Spleen (tissue), 13 donors: ENCODE data around the gene LIAS. TPM values are rescaled to one million over a fixed set of nuclear protein-coding genes. Genes with fewer than 3 reads are reported as not detected.
A peak's percentile ranks its signal among the peaks of the same experiment; 100 is the strongest.
"Not testable (repeated sequence)": the region's sequence is repeated elsewhere in the genome, so short reads cannot be mapped to it uniquely, and the experiment has no call there.

Experiments
- DNase-seq: peaks from one replicate; pipeline ENCODE4 v3.0.0-alpha.2; 2020
- H3K27ac ChIP-seq, 8 donors: fragments of 200-600 bp; sonication (generic) in 7 of 8; 1 replicate in 4 of 8; 2 replicates in 4 of 8; pipeline versions ENCODE4 v1.5.0 to v1.8.0; 2016 to 2021; ENCODE audit warnings: inconsistent platforms in 4 of 8, mild to moderate bottlenecking in 4 of 8, moderate library complexity in 1 of 8
- H3K27me3 ChIP-seq, 7 donors: fragments of 200-600 bp; sonication (generic) in 6 of 7; replicated peaks in 1 of 7; 1 replicate in 4 of 7; 2 replicates in 3 of 7; pipeline versions ENCODE4 v1.5.0 to v1.8.0; 2016 to 2021; ENCODE audit warnings: inconsistent platforms in 3 of 7, mild to moderate bottlenecking in 1 of 7
- H3K36me3 ChIP-seq, 6 donors: fragments of 200-600 bp; sonication (generic) in 5 of 6; 1 replicate in 4 of 6; 2 replicates in 2 of 6; pipeline versions ENCODE4 v1.5.0 to v1.8.0; 2016 to 2021; ENCODE audit warnings: inconsistent platforms in 2 of 6
- H3K4me1 ChIP-seq, 6 donors: fragments of 200-600 bp; sonication (generic) in 5 of 6; 1 replicate in 3 of 6; 2 replicates in 3 of 6; pipeline versions ENCODE4 v1.5.0 to v1.8.0; 2016 to 2021; ENCODE audit warnings: inconsistent platforms in 3 of 6
- H3K4me3 ChIP-seq, 8 donors: fragments of 200-600 bp; sonication (generic) in 7 of 8; 1 replicate in 4 of 8; 2 replicates in 4 of 8; pipeline versions ENCODE4 v1.5.0 to v1.8.0; 2016 to 2021; ENCODE audit warnings: inconsistent platforms in 4 of 8, mild to moderate bottlenecking in 4 of 8, moderate library complexity in 2 of 8
- H3K9me3 ChIP-seq, 8 donors: fragments of 200-600 bp; sonication (generic) in 7 of 8; 1 replicate in 4 of 8; 2 replicates in 4 of 8; pipeline versions ENCODE4 v1.5.0 to v1.8.0; 2016 to 2021; ENCODE audit warnings: inconsistent platforms in 4 of 8
- POLR2A ChIP-seq, 3 donors: fragments of 450-650 bp; IDR thresholded peaks; one replicate each; pipeline ENCODE4 v1.5.1; 2017; ENCODE audit warnings: antibody characterized with exemption in 3 of 3, mild to moderate bottlenecking in 1 of 3
- POLR2AphosphoS5 ChIP-seq, 3 donors: sonication (generic); formaldehyde crosslinking; IDR thresholded peaks; one replicate each; pipeline ENCODE4 v1.5.1; 2017; ENCODE audit warnings: antibody characterized with exemption in 3 of 3
- WGBS, 5 donors: extraction: QIAGEN DNeasy Blood & Tissue Kit in 3 of 5; methylation state at CpG; one replicate each; pipeline versions ENCODE4 v1.1.5 to v1.1.7; 2013 to 2018; 5-methylcytosine and 5-hydroxymethylcytosine counted together
- intact Hi-C: fragments of 100-400 bp; cut with DNase I; formaldehyde crosslinking; loops from one replicate; pipeline ENCODE4 v1.15.0; 2023; ENCODE audit warnings: low total_unique reads
- long read RNA-seq, 2 donors: transcript quantifications; one replicate each; lab custom pipeline, GENCODE V29; 2026
- polyA plus RNA-seq, 3 donors: library from polyadenylated mRNA; stranded (reverse); fragments of 200-250 nt; gene quantifications; one replicate each; pipeline ENCODE4 v1.2.1, GENCODE V29; 2013
- total RNA-seq, 7 donors: library from RNA; depleted of rRNA in 3 of 7; stranded (reverse); fragments of >200 nt in 3 of 7; fragmentation: NEBNext Ultra II Directional in 4 of 7; extraction: Animal tissue kit (Norgen Biotek cat#: 25700) in 4 of 7; gene quantifications; one replicate each; pipeline versions ENCODE4 v1.1.0 to v1.2.1, GENCODE V29; 2016 to 2021
- TF ChIP-seq, protein P1 (sequence below), 11 experiments: fragments of 200-600 bp in 7 of 11; fragments of 450-650 bp in 4 of 11; sonication (generic) in 4 of 11; IDR thresholded peaks in 8 of 11; conservative IDR thresholded peaks in 3 of 11; 1 replicate in 7 of 11; 2 replicates in 4 of 11; pipeline versions ENCODE4 v1.4.0 to v1.8.0; 2016 to 2021; ENCODE audit warnings: antibody characterized with exemption in 11 of 11, inconsistent platforms in 4 of 11, mild to moderate bottlenecking in 1 of 11
- donor health status: healthy with polysubstance abuse.
- donor health status: DM: no; HTN: no; CAD: no; lungs with moderate emphysema.
- donor health status: DM: no; HTN: no; CAD: no.
- donor health status: Bipolar disorder and iron deficiency.
- donor health status: healthy.
- donor health status: DM: no; HTN: no; CAD: no.
- donor health status: DM: yes; HTN: yes; CAD: no.

Gene LIAS
- total RNA-seq (10 to 100 TPM in 6 of 7 donors, 1 to 10 TPM in 1; 8.0 to 19.2 (median 14.6) TPM), polyA plus RNA-seq (10 to 100 TPM; 15.5 to 21.7 (median 16.8) TPM)
- long read RNA-seq, donor 1, full-length matches to known transcripts = 4 of 4 reads
- long read RNA-seq, donor 1, partial matches to known transcripts = 0 of 4 reads
- long read RNA-seq, donor 1, other reads (novel, unspliced or antisense) = 0 of 4 reads
- long read RNA-seq, donor 2, partial matches to known transcripts = 0 of 2 reads
- long read RNA-seq, donor 2, other reads (novel, unspliced or antisense) = 0 of 2 reads

DNA sequence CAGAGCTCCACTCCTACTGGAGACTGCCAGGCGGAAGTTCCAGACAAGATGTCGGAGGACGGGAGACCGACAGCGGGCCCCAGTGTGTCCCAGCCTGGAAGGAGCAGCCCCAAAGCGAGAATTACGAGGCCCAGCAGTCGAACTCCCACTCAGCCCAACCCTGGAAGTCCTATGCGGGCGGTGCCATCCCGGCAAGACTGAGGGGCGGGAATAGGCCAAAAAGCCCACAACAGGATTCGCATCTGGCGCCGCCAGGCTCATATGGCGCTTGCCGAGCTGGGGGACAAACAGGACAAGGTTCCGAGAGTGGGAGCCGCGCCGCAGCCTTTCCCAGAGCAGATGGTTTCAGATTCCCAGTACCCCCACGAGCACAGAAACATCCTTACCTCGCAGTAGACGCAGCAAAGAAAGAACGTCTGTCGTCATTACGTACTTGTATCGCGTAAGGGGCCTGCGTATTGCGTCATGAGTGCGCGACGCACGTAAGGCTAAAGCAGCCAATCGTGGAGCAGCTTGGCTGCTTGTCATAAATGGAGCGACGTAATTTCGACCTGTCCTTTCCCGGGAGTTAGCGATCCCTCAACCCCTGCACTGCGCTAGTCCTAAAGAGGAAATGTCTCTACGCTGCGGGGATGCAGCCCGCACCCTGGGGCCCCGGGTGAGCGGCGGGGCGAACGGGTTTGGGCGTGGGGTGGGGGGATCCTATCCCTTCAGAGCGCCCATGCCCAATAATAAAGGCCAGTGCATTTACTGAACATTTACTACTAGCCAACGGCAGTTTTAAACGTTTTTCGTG lies at the start of gene LIAS, which contains the start of gene RPL9:
LIAS (plus strand) TSS at position 552 of the 796 bp plus-strand sequence; CDS start at position 614, 62 bp downstream.
RPL9 (minus strand) TSS at position 418 of the 796 bp plus-strand sequence. CDS start 483 bp downstream, outside the sequence.
- Histone ChIP-seq H3K4me3 (peak within 1 kb of the TSS; percentile 63 to 96 (median 80)), H3K27ac (peak within 1 kb of the TSS; percentile 85 to 98 (median 95)), H3K9me3 (no peaks in the 10 kb centered on the region), H3K36me3 (peaks cover 7 to 70% (median 48%) of the 10 kb centered on the region in 6 donors), H3K4me1 (peaks cover 26 to 57% (median 46%) of the 10 kb centered on the region in 6 donors), H3K27me3 (no peaks in the 10 kb centered on the region)
- DNase-seq = peak; percentile 92
- WGBS, 5 donors = 0 to 1% (median 0%) methylated on average over 42 to 55 of the region's 55 CpGs
- intact Hi-C loops = no loop called here
- TF ChIP-seq POLR2A (IDR thresholded peaks at IDR 0.05) (peak; percentile 65 to 94 (median 78)), POLR2AphosphoS5 (IDR thresholded peaks at IDR 0.05) (peak; percentile 95 to 100 (median 98))
- TF ChIP-seq, protein P1, sequence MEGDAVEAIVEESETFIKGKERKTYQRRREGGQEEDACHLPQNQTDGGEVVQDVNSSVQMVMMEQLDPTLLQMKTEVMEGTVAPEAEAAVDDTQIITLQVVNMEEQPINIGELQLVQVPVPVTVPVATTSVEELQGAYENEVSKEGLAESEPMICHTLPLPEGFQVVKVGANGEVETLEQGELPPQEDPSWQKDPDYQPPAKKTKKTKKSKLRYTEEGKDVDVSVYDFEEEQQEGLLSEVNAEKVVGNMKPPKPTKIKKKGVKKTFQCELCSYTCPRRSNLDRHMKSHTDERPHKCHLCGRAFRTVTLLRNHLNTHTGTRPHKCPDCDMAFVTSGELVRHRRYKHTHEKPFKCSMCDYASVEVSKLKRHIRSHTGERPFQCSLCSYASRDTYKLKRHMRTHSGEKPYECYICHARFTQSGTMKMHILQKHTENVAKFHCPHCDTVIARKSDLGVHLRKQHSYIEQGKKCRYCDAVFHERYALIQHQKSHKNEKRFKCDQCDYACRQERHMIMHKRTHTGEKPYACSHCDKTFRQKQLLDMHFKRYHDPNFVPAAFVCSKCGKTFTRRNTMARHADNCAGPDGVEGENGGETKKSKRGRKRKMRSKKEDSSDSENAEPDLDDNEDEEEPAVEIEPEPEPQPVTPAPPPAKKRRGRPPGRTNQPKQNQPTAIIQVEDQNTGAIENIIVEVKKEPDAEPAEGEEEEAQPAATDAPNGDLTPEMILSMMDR (IDR thresholded peaks at IDR 0.05 in 8 of 11, conservative IDR thresholded peaks at IDR 0.05 in 3 of 11) = peak in 3 of 11 experiments; percentile 6 to 20 (median 12)

DNA sequence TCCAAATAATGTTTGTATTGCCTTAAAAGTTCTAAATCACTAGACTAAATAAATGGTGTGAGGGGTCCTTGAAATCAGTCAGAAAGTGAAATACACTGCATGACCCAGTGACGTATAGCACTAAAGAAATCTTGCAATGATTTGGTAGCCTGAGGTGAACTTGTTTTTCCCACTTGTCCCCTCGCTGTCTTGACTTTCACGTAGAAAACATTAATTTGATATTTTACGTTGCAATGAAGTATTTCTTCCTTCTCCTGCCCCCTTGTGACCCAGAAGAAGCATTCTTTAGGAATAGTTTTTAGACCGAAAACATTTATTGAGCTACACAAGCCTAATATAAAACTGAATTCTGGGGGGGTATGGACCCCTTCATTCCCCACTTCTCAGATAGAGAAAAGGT lies 48.4 kb upstream of the LIAS start:
- H3K27ac ChIP-seq = no peak overlapping the region
- TF ChIP-seq POLR2AphosphoS5 (IDR thresholded peaks at IDR 0.05) (no peak), POLR2A (IDR thresholded peaks at IDR 0.05) (no peak)
- TF ChIP-seq, protein P1 (IDR thresholded peaks at IDR 0.05 in 8 of 11, conservative IDR thresholded peaks at IDR 0.05 in 3 of 11) = peak in 1 of 11 experiments; percentile 12
- DNase-seq = no peak
- no peak overlapping the region for H3K4me3 ChIP-seq
- WGBS, 5 donors = 33 to 48% (median 47%) methylated on average over 5 of the region's 5 CpGs
- H3K4me1 ChIP-seq = no peaks in the 10 kb centered on the region
- no peaks in the 10 kb centered on the region for H3K27me3 ChIP-seq
- no peaks in the 10 kb centered on the region for H3K9me3 ChIP-seq
- intact Hi-C loops = no loop called here
- H3K36me3 ChIP-seq = no peaks in the 10 kb centered on the region

DNA sequence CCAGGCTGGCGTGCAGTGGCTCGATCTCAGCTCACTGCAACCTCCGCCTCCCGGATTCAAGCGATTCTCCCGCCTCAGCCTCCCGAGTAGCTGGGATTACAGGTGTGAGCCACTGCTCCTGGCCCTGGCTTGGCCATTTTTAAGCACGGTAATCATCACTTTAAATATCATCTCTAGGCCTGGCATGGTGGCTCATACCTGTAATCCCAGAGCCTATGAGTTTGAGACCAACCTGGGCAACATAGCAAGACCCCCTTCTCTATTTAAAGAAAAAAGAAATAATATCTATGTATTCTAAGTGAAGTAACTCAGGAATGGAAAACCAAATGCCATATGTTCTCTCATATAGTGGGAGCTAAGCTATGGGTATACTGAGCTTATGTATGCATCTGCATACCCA lies 47.3 kb upstream of the LIAS start:
- H3K27ac ChIP-seq, intact Hi-C loops, H3K4me1 ChIP-seq, H3K9me3 ChIP-seq, H3K4me3 ChIP-seq, H3K27me3 ChIP-seq, DNase-seq, H3K36me3 ChIP-seq: not testable (repeated sequence)
- 88 to 98% (median 93%) methylated on average over 8 of the region's 8 CpGs for WGBS, 5 donors

DNA sequence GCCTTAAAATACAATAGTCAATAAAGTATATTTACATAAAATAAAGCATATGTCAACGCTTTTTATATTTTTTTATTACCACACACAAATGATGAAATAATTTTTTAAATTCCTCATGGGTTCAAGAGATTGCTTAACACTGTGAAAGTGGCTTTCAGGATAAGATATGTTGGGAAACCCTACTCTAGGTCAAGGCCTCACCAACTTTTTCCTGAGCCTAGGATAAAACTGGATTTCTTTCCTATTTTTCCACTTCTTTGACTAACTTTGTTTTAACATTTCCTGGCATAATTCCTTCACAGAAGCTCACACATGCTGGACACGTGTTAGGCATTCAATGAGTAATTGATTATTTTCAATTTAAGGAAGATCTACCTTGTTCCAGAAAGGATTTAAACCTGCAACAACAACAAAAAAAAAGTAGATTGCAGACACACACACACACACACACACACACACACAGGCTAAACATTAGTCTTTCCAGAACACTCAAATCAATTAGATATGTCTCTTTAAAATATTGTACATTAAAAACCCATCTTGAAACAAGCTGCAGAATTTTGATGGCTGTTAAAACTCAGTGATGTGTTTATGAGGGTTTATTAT lies 43.1 kb upstream of the LIAS start:
- Histone ChIP-seq H3K27me3 (no peaks in the 10 kb centered on the region), H3K27ac (no peak overlapping the region), H3K36me3 (no peaks in the 10 kb centered on the region), H3K4me1 (no peaks in the 10 kb centered on the region), H3K9me3 (no peaks in the 10 kb centered on the region), H3K4me3 (no peak overlapping the region)
- intact Hi-C loops = no loop called here
- no peak for DNase-seq
- TF ChIP-seq, protein P1 (IDR thresholded peaks at IDR 0.05 in 8 of 11, conservative IDR thresholded peaks at IDR 0.05 in 3 of 11) = no peak
- TF ChIP-seq POLR2A (IDR thresholded peaks at IDR 0.05) = no peak
- no peak for TF ChIP-seq POLR2AphosphoS5 (IDR thresholded peaks at IDR 0.05)
- 56 to 79% (median 73%) methylated on average over 2 of the region's 2 CpGs for WGBS, 5 donors
